Measurements from ENCODE around the gene PCDHA1.

PCDHA1 gene

DNA sequence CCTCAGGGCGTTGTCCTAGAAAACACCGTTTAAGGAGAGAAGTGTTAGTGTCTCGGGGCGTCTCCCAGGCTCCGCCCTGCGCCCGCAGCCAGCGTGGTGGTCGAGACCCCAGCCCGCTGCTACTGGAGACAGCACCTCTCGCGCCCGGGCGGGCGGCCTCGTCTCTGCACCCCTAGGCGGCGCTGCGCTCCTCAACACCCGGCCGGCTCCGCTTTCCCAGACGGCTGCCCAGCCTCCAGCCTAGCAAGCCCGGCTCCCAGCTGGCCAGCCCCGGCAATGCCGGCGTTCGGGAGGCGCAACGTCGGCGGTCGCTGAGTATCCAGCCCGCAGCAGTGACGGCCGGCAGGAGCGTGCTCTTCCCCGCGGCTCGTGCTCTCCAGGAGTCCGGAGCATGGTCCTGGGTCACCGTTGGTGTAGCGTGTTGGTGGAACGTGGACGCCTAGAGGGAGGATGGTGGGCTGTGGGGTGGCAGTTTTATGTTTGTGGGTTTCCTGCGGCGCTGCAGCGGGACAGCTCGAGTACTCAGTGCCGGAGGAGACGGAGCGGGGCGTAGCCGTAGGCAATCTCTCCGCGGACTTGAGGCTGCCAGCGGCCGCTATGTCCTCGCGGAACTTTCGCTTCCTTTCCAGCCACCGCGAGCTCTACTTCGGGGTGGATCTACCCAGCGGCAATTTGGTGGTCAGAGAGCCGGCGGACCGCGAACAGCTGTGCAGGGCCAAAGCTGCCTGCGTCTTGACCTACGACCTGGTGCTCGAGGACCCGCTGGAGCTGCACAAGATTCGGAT lies 140.7 kb downstream of the PCDHA1 start:
- H3K4me1 ChIP-seq (ENCODE audit: control insufficient read depth in 1 of 2, insufficient read depth in 2 of 2, low read length in 2 of 2) = no peaks in the 10 kb centered on the region
- H3K36me3 ChIP-seq (ENCODE audit: control insufficient read depth in 1 of 2, insufficient read depth in 2 of 2, low read length in 2 of 2) = no peaks in the 10 kb centered on the region
- peaks cover 7% of the 10 kb centered on the region in 2 donors for H3K27me3 ChIP-seq (ENCODE audit: control insufficient read depth in 1 of 2, insufficient read depth in 2 of 2, low read length in 2 of 2)
- no peak overlapping the region for H3K27ac ChIP-seq (ENCODE audit: low read depth, low read length)
- peaks cover 3 to 8% of the 10 kb centered on the region in 2 donors for H3K9me3 ChIP-seq (ENCODE audit: control insufficient read depth in 1 of 2, low read length in 2 of 2)
- peak overlapping the region; percentile 32 to 60 for H3K4me3 ChIP-seq (ENCODE audit: low read depth in 1 of 2, low read length in 2 of 2)
- peak overlapping the region in 1 of 2 donors; percentile 21 for H3K9ac ChIP-seq (ENCODE audit: low read depth in 1 of 2, low read length in 2 of 2)

DNA sequence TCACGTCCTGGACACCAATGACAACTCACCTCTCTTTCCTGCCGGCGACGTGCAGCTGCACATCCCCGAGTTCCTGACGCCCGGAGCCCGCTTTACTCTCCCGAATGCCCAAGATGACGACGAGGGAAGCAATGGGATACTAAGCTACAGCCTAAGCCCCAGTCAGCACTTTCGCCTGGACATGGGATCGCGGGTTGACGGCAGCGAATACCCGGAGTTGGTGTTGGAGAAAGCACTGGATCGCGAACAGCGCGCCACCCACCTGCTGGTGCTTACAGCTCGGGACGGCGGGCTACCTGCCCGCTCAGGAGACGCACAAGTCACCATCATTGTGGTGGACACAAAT lies 141.3 kb downstream of the PCDHA1 start:
- Histone ChIP-seq H3K27ac (ENCODE audit: low read depth, low read length) (no peak overlapping the region), H3K27me3 (ENCODE audit: control insufficient read depth in 1 of 2, insufficient read depth in 2 of 2, low read length in 2 of 2) (peaks cover 7% of the 10 kb centered on the region in 2 donors), H3K9ac (ENCODE audit: low read depth in 1 of 2, low read length in 2 of 2) (peak overlapping the region in 1 of 2 donors; percentile 21)

DNA sequence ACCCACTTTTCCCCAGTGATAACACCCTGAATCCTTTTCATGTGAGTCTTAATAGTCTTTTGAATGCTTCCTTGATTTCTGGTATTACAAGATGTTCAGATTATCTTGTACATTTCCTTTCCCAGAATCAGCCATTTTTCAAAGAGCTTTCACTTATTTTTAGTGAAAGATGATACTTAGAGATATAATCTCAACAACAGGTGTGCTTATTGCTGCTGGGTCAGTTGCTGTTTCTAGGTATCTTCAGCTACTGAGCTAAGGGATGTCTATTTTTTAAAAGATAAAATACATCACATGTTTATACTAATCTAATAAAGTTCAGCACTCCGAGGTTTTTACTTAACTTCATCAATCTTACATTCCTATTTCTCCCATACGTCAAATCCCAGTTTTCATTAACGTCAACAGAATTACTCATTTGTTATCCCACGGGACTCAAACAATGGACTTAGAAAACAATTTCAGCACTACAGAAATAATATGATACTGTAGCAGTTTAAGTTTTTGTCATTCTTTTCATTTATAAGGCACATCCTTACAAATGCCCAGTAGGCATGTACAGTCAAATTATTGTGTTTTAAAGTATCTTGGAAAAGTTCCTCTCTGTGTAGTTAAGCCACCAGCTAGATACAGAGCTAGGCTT lies 149.1 kb downstream of the PCDHA1 start:
- no peaks in the 10 kb centered on the region for H3K9me3 ChIP-seq (ENCODE audit: control insufficient read depth in 1 of 2, low read length in 2 of 2)
- H3K4me1 ChIP-seq (ENCODE audit: control insufficient read depth in 1 of 2, insufficient read depth in 2 of 2, low read length in 2 of 2) = no peaks in the 10 kb centered on the region
- H3K4me3 ChIP-seq (ENCODE audit: low read depth in 1 of 2, low read length in 2 of 2) = no peak overlapping the region
- H3K27me3 ChIP-seq (ENCODE audit: control insufficient read depth in 1 of 2, insufficient read depth in 2 of 2, low read length in 2 of 2) = no peaks in the 10 kb centered on the region
- H3K27ac ChIP-seq (ENCODE audit: low read depth, low read length) = no peak overlapping the region
- no peak overlapping the region for H3K9ac ChIP-seq (ENCODE audit: low read depth in 1 of 2, low read length in 2 of 2)
- no peaks in the 10 kb centered on the region for H3K36me3 ChIP-seq (ENCODE audit: control insufficient read depth in 1 of 2, insufficient read depth in 2 of 2, low read length in 2 of 2)

More for the DNA sequence above, 141.3 kb downstream of the PCDHA1 start:
- Histone ChIP-seq H3K4me3 (ENCODE audit: low read depth in 1 of 2, low read length in 2 of 2) (peak overlapping the region; percentile 32 to 60), H3K4me1 (ENCODE audit: control insufficient read depth in 1 of 2, insufficient read depth in 2 of 2, low read length in 2 of 2) (no peaks in the 10 kb centered on the region), H3K36me3 (ENCODE audit: control insufficient read depth in 1 of 2, insufficient read depth in 2 of 2, low read length in 2 of 2) (no peaks in the 10 kb centered on the region), H3K9me3 (ENCODE audit: control insufficient read depth in 1 of 2, low read length in 2 of 2) (peaks cover 3 to 8% of the 10 kb centered on the region in 2 donors)

DNA sequence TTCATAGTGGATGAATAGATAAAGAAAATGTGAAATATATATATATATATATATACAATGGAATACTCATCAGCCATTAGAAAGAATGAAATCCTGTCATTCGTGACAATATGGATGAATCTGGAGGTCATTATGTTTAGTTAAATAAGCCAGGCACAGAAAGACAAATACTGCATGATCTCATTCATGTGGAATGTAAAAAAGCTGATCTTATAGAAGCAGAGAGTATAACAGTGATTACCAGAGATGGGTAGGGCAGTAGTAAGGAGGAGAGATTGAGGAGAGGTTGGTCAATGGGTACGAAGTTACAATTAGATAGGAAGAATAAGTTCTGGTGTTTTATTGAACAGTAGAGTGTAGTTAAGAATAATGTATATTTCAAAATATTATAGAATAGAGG lies 160.6 kb downstream of the PCDHA1 start:
- Histone ChIP-seq H3K9ac (ENCODE audit: low read depth in 1 of 2, low read length in 2 of 2) (no peak overlapping the region), H3K4me1 (ENCODE audit: control insufficient read depth in 1 of 2, insufficient read depth in 2 of 2, low read length in 2 of 2) (no peaks in the 10 kb centered on the region)

DNA sequence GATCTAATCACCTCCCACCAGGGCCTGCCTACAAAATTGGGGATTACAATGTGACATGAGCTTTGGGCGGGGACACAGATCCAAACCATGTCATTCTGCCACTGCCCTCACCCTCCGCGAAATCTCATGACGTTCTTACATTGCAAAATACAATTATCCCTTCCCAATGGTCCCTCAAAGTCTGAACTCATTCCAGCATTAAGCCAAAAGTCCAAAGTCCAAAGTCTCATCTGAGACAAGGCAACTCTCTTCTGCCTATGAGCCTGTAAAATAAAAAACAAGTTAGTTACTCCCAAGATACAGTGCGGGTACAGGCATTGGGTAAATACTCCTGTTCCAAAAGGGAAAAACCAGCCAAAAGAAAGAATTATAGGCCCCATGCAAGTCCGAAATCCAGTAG lies 165.7 kb downstream of the PCDHA1 start:
- H3K4me3 ChIP-seq (ENCODE audit: low read depth in 1 of 2, low read length in 2 of 2) = no peak overlapping the region
- no peaks in the 10 kb centered on the region for H3K27me3 ChIP-seq (ENCODE audit: control insufficient read depth in 1 of 2, insufficient read depth in 2 of 2, low read length in 2 of 2)
- no peaks in the 10 kb centered on the region for H3K36me3 ChIP-seq (ENCODE audit: control insufficient read depth in 1 of 2, insufficient read depth in 2 of 2, low read length in 2 of 2)
- H3K4me1 ChIP-seq (ENCODE audit: control insufficient read depth in 1 of 2, insufficient read depth in 2 of 2, low read length in 2 of 2) = no peaks in the 10 kb centered on the region
- H3K9ac ChIP-seq (ENCODE audit: low read depth in 1 of 2, low read length in 2 of 2) = no peak overlapping the region
- H3K9me3 ChIP-seq (ENCODE audit: control insufficient read depth in 1 of 2, low read length in 2 of 2) = peaks cover 0 to 5% of the 10 kb centered on the region in 2 donors
- no peak overlapping the region for H3K27ac ChIP-seq (ENCODE audit: low read depth, low read length)

More for the DNA sequence above, 160.6 kb downstream of the PCDHA1 start:
- Histone ChIP-seq H3K36me3 (ENCODE audit: control insufficient read depth in 1 of 2, insufficient read depth in 2 of 2, low read length in 2 of 2) (no peaks in the 10 kb centered on the region), H3K27me3 (ENCODE audit: control insufficient read depth in 1 of 2, insufficient read depth in 2 of 2, low read length in 2 of 2) (no peaks in the 10 kb centered on the region), H3K4me3 (ENCODE audit: low read depth in 1 of 2, low read length in 2 of 2) (no peak overlapping the region), H3K27ac (ENCODE audit: low read depth, low read length) (no peak overlapping the region), H3K9me3 (ENCODE audit: control insufficient read depth in 1 of 2, low read length in 2 of 2) (peaks cover 2 to 5% of the 10 kb centered on the region in 2 donors)

DNA sequence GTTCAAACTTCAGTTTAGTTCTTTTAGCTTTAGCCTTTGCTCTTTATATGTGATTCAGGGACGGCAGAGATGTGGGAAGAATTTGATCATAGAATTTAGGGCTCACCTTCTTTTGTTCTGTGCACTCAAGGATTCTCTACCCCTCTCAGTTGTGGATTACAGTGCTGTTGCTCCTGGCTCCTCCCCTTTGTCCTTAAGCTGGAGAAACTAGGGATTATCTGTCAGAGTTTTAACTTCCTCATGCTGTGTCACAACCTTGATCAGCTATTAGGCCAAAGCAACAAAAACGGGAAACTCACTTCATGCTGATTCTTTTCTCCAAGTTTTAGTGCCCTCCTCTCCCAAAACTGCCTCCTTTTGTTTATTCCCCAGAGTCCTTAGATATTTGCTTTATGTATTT lies 167.3 kb downstream of the PCDHA1 start:
- H3K9me3 ChIP-seq (ENCODE audit: control insufficient read depth in 1 of 2, low read length in 2 of 2) = peaks cover 0 to 5% of the 10 kb centered on the region in 2 donors
- H3K36me3 ChIP-seq (ENCODE audit: control insufficient read depth in 1 of 2, insufficient read depth in 2 of 2, low read length in 2 of 2) = no peaks in the 10 kb centered on the region
- no peak overlapping the region for H3K4me3 ChIP-seq (ENCODE audit: low read depth in 1 of 2, low read length in 2 of 2)
- H3K4me1 ChIP-seq (ENCODE audit: control insufficient read depth in 1 of 2, insufficient read depth in 2 of 2, low read length in 2 of 2) = no peaks in the 10 kb centered on the region
- H3K27me3 ChIP-seq (ENCODE audit: control insufficient read depth in 1 of 2, insufficient read depth in 2 of 2, low read length in 2 of 2) = no peaks in the 10 kb centered on the region
- no peak overlapping the region for H3K9ac ChIP-seq (ENCODE audit: low read depth in 1 of 2, low read length in 2 of 2)
- H3K27ac ChIP-seq (ENCODE audit: low read depth, low read length) = no peak overlapping the region

DNA sequence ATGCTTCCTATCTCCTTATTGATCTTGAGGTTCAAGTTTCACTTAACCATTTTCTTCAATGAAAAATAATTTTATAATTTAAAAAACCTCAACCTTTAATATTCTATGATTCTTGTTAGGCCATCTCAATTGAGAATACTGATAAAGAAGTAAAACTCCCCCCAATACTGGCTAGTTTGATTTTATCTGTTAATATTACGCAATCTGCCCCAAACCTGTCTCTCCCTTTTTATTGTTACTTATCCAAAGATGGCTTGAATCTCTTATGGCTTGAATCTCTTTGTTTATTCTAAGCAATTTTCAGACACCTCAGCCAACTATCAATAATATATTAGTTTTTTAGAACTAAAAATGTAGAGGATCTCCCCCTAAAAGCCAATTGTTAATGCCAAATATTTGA lies 176.2 kb downstream of the PCDHA1 start:
- no peak overlapping the region for H3K4me3 ChIP-seq (ENCODE audit: low read depth in 1 of 2, low read length in 2 of 2)
- peaks cover 0 to under 1% of the 10 kb centered on the region in 2 donors for H3K9me3 ChIP-seq (ENCODE audit: control insufficient read depth in 1 of 2, low read length in 2 of 2)
- H3K36me3 ChIP-seq (ENCODE audit: control insufficient read depth in 1 of 2, insufficient read depth in 2 of 2, low read length in 2 of 2) = no peaks in the 10 kb centered on the region
- H3K27ac ChIP-seq (ENCODE audit: low read depth, low read length) = no peak overlapping the region
- no peak overlapping the region for H3K9ac ChIP-seq (ENCODE audit: low read depth in 1 of 2, low read length in 2 of 2)
- H3K27me3 ChIP-seq (ENCODE audit: control insufficient read depth in 1 of 2, insufficient read depth in 2 of 2, low read length in 2 of 2) = no peaks in the 10 kb centered on the region
- H3K4me1 ChIP-seq (ENCODE audit: control insufficient read depth in 1 of 2, insufficient read depth in 2 of 2, low read length in 2 of 2) = no peaks in the 10 kb centered on the region

DNA sequence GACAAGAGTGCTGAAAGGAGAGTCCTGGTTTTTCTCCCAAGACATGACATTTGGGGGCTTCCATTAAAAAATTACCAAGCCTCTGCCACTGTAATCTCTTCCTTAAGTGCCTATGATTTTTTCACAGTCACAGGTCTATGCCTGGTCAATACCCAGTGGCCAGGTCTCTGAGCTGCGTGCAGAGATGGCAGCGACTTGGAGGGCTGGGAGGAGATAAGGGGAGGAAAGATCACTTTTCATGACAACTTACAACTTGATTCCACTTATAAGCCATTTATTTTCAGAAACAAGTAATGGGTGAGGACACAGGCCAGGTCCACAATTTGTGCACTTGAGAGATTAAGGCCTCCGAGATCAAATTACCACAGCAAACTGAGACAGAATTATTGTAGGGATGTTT lies 178.4 kb downstream of the PCDHA1 start:
- Histone ChIP-seq H3K9me3 (ENCODE audit: control insufficient read depth in 1 of 2, low read length in 2 of 2) (peaks cover 0 to 4% of the 10 kb centered on the region in 2 donors), H3K27ac (ENCODE audit: low read depth, low read length) (no peak overlapping the region), H3K36me3 (ENCODE audit: control insufficient read depth in 1 of 2, insufficient read depth in 2 of 2, low read length in 2 of 2) (no peaks in the 10 kb centered on the region), H3K27me3 (ENCODE audit: control insufficient read depth in 1 of 2, insufficient read depth in 2 of 2, low read length in 2 of 2) (no peaks in the 10 kb centered on the region), H3K4me1 (ENCODE audit: control insufficient read depth in 1 of 2, insufficient read depth in 2 of 2, low read length in 2 of 2) (no peaks in the 10 kb centered on the region), H3K4me3 (ENCODE audit: low read depth in 1 of 2, low read length in 2 of 2) (no peak overlapping the region), H3K9ac (ENCODE audit: low read depth in 1 of 2, low read length in 2 of 2) (no peak overlapping the region)

DNA sequence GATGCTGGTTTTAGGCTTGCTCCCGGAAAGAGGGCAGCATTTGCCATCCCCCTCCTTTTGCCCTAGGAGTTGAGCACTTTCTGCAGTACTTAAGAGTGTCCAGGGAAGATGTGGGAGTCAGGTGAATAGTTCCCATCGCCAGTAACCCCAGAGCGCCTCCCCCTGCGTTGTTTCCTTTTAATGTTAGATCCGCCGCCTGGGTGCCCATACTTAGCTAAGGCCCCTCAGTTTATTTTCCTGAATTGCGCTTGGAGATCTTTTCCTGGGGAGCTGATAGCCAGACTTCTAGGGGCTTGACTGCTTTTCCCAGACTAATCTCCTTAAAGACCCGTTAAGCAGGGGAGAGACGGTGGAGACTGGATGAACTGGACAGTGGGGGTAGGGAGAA lies 180.0 kb downstream of the PCDHA1 start:
- H3K4me1 ChIP-seq (ENCODE audit: control insufficient read depth in 1 of 2, insufficient read depth in 2 of 2, low read length in 2 of 2) = no peaks in the 10 kb centered on the region
- H3K9ac ChIP-seq (ENCODE audit: low read depth in 1 of 2, low read length in 2 of 2) = no peak overlapping the region
- no peak overlapping the region for H3K27ac ChIP-seq (ENCODE audit: low read depth, low read length)
- H3K4me3 ChIP-seq (ENCODE audit: low read depth in 1 of 2, low read length in 2 of 2) = peak overlapping the region; percentile 49 to 50
- H3K27me3 ChIP-seq (ENCODE audit: control insufficient read depth in 1 of 2, insufficient read depth in 2 of 2, low read length in 2 of 2) = no peaks in the 10 kb centered on the region
- H3K9me3 ChIP-seq (ENCODE audit: control insufficient read depth in 1 of 2, low read length in 2 of 2) = peaks cover 0 to 4% of the 10 kb centered on the region in 2 donors
- H3K36me3 ChIP-seq (ENCODE audit: control insufficient read depth in 1 of 2, insufficient read depth in 2 of 2, low read length in 2 of 2) = no peaks in the 10 kb centered on the region

DNA sequence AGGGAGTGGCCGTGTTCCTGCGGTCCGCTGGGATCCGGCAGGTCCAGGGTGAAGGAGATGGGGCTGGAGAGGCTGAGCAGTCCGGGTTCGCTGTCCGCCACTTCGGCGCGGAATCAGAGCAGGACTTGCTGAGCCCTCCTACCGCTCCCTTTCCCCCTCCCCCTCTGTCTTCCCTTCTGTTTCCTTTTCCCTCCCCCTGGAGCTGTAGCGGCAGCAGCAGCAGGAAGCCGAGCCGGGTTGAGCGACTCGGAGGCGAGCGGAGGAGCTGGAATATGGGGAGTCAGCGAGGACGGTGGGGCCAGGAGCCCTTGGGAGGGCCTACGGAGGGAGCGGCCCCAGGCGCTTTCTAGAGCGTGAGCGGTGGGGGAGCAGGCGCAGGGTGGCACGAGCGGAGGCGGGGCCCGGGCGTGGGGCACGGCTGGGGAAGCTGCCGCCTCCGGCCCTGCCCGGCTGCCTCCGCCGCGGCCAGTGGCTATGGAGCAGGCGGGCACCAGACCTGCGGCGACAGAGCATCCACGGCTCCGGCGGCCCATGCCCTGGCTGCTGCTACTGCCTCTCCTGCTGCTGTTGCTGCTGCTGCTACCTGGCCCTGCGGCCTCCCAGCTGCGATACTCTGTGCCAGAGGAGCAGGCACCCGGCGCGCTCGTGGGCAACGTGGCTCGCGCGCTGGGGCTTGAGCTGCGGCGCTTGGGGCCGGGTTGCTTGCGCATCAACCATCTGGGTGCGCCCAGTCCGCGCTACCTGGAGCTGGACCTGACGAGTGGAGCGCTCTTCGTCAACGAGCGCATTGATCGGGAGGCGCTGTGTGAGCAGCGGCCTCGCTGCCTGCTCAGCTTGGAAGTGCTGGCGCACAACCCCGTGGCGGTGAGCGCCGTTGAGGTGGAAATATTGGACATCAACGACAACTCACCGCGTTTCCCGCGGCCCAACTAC lies 180.6 kb downstream of the PCDHA1 start, which contains the start of gene PCDHAC2:
Gene PCDHAC2 (plus strand): TSS at position 184 of the 933 bp plus-strand sequence. CDS start 291 bp downstream, at position 475.
- Histone ChIP-seq H3K27me3 (ENCODE audit: control insufficient read depth in 1 of 2, insufficient read depth in 2 of 2, low read length in 2 of 2) (no peaks in the 10 kb centered on the region), H3K9me3 (ENCODE audit: control insufficient read depth in 1 of 2, low read length in 2 of 2) (peaks cover 0 to 4% of the 10 kb centered on the region in 2 donors), H3K27ac (ENCODE audit: low read depth, low read length) (no peak within 1 kb of the TSS), H3K9ac (ENCODE audit: low read depth in 1 of 2, low read length in 2 of 2) (no peak within 1 kb of the TSS), H3K4me1 (ENCODE audit: control insufficient read depth in 1 of 2, insufficient read depth in 2 of 2, low read length in 2 of 2) (no peaks in the 10 kb centered on the region), H3K4me3 (ENCODE audit: low read depth in 1 of 2, low read length in 2 of 2) (peak within 1 kb of the TSS; percentile 49 to 50), H3K36me3 (ENCODE audit: control insufficient read depth in 1 of 2, insufficient read depth in 2 of 2, low read length in 2 of 2) (no peaks in the 10 kb centered on the region)
